ENCODE results near the gene KIF5C.

Gene KIF5C

DNA sequence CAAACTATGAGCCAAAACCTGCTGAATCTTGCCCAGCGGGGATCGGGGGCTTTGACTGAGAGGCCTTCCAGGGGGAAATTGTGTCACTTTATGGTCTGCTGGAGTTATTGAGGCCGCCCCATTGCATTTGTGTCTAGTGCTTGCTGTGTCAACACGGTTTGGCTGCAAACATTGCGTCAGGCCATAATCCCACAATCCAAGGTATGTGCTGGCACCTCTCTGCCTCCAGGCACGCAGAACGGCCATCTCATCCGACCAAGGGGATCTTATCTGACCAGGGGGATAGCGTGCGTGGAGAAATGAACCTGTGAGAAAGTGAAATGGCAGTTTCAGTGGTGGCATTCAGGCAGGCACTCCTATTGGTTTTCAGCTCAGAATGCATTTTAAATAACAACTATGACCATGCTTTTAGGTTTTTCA, 145.4 kb downstream of the KIF5C start:
- DNase-seq = no peak

DNA sequence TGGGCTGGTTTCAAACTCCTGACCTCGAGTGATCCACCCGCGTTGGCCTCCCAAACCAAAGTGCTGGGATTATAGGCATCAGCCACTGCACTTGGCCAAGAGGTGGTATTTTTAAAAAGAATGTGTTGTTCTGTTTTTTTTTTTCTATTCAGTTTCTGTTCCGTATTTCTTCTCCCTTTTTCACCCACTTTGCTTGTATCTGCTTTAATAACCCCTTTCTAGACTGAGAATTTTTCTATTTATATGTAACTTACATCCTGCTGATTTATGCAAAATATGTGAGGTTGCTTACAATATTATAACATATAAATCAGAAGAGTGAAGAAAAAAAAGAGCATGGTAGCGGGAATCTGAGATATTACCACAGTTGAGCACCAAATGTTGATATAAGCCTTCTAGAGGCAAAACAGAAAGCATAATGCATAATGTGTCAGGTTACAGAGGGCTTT, 146.3 kb downstream of the KIF5C start:
- DNase-seq = no peak

DNA sequence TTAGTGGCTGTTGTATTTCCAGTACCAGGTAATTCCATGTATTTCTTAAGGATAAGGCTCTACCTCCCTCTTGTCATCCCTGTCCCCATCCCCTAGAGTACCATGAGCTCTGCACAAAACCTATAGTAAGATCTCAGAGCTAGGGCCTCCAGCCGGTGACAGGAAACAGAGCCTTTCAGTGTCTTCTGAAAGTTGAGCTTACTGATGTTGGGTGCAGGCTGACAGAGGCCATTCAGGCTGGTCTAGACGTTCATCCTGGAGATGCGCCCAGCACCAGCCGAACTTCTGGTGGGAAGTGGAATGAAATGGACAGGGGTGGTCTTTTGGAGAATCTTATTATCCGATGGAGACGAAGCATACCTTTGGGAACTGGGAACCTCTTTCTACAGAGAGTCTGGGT, 146.7 kb downstream of the KIF5C start:
- DNase-seq = no peak

DNA sequence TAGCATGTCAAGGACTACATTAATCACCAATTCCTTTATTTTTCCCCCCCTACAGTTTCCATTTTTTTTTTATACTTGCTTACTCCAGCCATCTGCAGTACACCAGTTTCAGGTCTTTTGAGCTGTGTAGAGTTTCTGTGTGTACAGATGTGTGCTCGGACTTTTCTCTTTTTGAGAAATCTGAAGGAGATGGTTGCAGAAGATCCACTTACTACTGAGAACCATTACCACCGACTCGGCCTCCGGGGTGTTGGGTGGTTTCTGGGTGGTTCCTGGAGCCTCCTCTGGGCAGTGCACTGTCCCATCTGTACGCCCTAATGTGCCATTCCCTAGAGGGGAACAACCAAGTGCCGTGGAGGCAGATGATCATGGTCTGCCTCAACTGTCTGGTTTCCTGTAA, 148.1 kb downstream of the KIF5C start:
- no peak for DNase-seq

DNA sequence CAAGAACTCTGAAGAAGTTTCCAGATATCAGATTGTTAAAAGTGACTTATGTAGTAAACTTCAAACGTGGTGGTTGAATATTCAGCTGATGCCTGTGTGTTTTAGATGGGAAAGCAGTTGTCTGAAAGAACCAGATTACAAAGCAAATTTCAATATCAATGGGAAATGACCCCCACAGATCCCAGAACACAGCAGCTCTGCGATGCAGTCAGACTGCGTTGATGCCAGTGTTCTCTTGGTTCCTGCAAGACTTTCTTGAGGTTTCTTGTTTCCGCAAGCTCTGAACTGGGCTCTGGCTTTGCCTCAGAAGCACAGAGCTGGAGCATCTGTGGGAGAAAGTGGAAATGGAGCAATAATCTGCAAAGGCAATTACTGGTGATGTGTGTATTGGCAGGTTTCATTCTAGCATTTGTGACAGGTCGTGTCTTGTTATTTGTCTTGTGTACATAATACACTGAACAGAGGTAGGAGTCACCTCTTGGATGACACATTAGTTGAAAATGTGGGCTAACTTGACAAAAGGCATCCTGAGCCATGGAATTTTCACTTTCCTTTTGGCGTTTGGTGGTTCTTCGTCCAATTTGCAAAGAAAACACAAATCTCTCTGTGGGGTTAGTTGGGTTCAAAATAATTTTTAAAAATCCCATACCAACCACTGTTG, 152.7 kb downstream of the KIF5C start:
- no peak for DNase-seq

DNA sequence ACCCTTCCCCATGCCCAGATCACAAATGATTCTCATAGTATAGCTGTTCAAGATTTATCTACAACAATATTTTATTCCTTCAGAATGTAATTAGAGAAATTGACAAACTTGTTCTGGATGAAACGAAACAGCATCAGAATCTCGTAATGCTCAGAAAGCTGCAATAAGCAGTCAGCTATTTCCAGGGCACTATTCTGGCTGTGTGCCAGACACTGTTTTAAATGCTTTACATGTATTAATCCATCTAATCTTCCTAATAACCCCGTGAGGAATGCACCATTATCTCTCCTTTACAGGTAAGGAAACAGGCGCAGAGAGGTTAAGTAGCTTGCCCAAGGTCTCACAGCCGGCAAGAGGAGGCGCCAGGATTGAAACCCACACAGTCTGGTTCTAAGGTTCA, 153.3 kb downstream of the KIF5C start:
- no peak for DNase-seq

DNA sequence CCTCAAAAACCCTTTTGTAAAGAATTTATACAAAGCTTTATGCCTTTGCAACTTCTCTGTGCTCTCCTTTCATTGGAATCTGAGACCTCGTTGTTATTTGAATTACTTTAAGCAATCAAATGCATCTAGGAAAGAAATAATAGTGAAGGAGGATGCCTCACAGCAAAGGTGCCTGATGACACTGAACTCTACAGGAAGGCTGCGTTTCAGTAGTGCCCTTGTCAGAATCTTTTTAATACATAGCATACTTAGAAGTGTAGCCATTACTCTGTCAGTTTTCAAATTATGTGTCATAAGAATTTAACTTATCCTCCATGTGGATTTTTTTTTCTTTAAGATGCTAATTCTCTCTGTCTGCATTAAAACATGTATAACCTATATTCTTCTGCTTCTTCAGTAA, 153.9 kb downstream of the KIF5C start:
- no peak for DNase-seq

DNA sequence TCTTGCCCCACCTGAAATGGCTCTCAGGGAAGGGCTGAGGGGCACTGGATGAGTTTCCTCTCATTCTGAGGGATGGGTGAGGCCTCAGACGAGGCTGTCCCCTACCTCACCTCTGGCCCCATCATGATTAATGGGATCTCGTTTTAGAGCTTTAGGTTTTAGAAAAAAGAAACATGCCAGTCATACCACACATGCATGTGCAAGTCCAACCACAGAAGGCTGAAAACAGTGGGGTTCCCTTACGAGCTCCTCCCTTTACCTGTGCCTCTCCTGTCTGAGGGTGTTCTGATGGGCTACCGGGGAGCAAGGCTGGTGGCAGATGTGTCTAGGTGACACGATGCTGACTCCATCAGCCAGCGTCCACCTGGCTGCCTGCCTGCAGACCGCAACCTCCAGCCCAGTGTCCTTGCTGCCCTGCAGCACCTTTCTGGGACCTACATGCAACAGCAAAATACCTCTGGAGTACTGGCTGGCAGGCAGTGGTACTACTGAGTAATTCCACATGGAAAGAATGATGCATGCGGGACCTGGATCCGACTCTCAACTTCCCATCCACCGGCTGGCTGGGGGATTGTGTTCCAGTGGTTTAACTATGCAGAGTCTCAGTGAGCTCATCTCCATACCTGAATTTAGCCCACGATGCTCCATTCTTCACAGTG, 154.4 kb downstream of the KIF5C start:
- DNase-seq = no peak

DNA sequence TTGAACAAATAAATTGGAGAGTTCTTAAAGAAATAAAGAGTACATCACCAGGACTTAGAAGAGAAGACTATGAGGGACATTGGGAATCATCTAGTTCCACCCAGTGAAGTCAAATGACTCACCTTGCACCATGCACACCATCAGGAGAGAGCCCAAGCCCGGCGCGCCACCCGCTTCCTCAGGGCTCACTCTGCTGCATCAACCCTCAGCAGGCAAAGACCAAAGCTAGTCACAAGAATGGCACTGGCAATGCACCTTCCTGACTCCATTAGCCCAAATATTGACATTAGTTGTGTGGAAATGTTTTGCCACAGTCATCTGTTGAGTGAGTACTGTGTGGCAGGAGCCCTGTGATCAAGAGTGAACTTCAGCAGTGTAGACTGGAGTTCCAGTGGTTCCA, 156.4 kb downstream of the KIF5C start:
- no peak for DNase-seq

DNA sequence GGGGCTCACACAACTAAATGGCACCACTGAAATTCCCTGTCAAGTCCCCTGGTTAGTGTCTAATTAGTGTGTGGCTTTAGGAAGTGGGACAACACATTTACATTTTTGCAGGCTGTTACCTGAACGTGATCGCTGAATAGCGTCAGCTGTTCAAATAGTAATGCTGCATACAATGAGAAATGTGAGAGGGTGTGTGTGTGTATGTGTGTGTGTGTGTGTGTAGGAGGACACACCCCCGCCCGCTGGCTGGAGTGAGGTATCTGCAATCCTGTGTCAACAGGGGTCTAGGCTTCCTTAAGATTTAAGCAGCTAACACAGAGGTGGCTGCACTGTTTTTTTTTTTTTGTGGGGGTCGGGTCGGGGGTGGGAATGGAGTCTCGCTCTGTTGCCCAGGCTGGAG, 158.7 kb downstream of the KIF5C start:
- no peak for DNase-seq

DNA sequence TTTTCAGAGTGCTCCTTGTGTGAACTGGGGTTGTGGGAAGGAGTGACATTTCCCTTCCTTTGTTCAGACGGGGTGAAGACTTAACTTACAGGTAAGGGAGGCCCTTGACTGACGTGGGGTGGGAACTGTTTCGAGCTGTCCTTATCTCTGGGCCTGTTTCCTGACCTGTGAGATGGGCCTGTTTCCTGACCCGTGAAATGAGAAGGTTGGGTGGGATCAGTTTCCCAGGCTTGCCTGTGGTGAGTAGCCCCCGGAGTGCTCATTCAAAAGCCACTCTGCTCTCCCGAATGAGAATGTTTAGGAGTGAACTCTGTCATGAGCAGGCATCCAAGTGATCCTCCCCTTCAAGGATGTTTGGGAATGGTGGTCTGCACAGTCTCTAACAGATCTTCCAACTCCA, 159.4 kb downstream of the KIF5C start:
- DNase-seq = no peak

DNA sequence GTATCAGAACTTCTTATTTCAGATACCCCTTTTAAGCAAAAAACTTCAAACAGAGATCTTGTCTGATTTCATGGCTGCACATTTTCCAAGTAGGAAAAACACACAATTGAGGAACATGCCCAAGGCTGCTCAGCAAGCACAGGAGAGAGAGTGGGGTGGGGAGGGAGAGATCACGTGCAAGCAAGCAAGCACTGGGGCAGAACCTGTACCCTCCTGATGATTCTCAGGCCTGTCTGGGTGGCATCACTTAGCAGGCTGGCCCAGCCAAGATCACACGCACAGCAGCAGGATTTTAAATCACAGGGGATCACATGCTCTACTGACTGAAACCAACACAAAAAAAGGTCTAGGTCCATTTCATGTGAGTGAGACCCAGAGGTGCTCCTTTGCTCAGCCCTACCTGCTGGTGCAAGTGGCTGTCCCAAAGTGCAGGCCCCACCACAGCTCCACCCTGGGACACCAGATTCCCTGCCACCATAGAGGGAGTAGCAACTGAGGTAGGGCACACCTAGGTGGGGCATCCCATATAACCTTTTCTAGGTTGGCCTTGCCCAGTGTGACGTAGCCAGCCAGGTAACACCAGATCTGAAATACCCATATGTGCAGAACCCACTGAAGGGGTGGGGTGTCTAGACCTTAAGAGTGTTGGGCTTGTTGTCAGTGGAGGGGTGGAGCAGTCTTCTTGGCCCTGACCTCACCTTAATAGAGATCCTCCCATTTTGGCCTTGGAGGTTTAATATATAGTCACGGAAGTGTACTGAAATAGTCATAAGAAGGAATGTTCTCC, 161.7 kb downstream of the KIF5C start:
- DNase-seq = no peak

DNA sequence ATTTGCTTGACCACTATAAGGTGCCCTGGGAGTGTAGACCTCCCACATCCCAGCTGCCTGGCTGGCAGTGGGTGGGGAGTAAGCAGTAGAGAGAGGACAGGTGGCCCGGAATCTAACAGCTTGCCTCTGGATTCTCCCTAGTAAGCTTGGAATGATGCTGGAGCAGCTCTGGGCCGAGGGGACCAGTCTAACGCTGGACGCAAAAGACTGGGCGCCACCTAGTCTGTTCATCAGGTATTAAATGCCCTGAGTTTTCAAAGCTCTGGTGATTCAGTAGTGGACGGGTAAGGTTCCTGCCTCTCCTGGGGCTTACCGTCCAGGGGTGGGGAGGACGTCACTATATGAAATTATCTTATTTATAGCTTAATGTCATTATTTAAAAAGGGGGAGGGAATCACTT, 162.8 kb downstream of the KIF5C start:
- no peak for DNase-seq

DNA sequence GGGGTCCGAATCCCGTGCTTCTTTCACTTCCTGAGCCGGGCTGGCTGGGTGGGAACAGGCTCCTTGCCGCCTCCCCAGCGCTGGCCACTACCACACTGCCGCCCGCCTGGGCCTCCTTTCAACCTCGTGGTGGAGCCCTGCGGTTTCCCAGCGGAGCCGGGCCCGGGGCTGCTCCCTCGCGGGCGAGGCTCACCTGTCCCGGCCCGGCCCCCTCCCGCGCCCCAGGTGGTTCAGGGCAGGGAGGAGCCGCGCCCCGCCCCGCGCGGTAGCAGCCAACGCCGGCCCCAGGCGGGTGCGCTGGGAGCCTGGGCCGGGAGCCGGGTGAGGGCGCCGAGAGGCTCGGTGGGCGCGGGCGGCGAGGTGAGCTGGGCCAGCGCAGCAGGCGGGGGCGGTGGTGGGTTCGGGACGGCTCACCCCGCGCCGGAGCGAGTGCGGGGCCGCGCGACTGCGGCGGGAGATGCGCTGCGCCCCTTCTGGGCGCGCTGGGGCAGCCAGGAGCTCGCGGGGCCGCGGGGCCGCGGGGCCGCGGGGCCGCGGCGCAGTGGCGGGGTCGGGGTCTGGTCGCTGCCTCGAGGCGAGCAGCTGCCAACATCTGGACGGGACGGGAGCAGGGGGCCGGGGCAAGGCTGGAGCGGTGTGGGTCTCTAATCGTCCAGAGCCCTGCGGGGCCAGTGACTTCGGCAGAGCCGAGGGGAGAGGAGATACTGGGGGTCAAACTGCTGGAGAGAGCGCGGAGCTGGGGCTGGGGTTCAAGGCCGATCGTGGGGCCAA, 163.6 kb downstream of the KIF5C start, which contains the start of gene LYPD6B:
Gene LYPD6B, plus strand, starts transcription at position 258 of the 771 bp plus-strand sequence. CDS start 92,250 bp downstream, outside the sequence.
- no peak for DNase-seq

DNA sequence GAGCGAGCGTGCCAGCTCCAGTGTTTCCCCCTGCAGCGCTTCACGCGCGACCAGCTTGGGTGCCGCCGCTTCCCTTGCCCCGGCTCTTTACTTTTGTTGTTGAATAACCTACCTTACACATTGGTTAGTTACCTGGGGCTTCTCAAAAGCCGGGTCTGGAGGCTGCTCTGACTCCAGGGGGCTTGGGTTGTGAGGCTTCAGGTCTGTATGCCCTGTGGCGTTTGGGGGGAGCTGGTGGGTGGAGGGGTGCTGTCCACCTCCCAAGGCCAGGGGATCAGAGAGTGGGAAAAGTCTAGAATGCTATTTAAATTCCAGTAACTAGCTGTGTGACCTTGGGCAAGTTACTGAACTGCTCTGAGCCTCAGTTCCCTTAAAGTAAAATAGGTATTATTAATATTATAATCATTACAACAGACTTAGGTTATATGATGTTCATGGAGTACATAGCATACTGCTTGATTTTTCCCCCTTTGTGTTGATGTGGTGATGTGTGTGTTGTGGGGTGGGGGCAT, 164.2 kb downstream of the KIF5C start:
- DNase-seq = no peak

DNA sequence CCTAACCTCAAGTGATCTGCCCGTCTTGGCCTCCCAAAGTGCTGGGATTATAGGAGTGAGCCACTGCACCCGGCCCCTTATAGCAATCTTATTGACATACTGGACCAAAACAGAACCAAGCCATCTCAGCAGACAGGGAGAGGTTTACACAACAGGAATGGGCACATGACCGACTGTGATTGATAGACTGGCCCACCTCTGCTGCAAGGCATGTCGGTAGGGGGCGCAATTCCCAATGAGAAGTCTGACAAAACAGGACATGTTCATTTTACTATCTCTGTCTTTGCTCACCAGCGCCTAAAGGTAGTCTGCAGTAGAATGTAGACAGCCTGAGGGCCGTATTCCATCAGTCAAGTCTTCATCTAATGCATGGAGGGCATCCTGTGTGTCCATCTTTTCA, 165.4 kb downstream of the KIF5C start:
- peak; percentile 42 for DNase-seq

DNA sequence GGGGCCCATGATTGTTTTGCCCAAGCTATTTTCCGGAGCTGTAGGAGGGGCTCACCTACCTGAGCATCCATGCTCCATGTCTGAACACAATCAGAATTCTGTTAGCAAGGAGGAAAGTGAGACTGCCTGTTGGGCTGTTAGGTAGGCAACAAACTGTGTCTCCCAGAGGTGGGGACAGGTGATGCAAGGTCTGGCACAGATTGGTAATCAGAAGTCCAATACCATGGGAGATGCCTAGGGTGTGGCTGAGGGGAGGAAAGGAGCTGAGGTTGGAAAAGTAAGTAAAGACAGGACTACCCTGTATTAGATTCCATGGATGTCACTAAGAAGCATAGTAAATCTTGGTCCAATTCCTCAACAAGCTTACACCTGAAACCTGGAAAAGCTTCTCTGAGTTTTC, 166.5 kb downstream of the KIF5C start:
- DNase-seq = no peak

DNA sequence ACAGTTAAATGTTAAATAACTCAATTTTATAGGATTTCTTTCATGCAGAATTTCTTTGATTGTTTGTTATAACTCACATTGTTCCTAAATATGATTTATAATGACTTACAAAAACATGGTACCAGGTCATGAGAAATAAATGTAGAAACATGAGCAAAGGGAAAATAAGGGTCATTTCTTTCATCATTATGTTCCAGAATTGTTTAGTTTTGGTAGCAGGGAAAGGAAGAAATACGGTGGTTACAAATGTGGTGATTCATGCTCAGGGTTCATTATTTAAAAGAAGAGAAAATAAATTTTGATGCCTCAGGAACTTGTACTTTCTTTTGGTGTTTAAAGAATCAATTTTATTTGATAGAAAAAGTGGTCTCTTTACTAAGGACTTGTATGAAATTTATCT, 167.9 kb downstream of the KIF5C start:
- DNase-seq = no peak

DNA sequence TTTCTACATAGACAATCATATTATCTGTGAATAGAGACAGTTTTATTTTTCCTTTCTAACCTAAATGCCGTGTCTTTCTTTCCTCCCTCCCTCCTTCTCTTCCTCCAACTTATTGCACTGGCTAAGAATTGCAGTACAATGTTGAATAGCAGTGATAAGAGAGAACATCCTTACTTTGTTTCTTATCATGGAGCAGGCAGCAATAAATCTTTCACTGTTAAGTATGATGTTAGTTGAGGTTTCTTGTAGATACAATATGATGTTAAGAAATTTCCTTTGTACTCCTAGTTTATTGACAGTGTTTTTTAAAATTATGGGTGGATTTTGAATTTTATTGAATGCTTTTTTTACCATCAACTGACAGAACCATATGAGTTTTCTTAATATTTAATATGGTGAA, 169.5 kb downstream of the KIF5C start:
- no peak for DNase-seq

DNA sequence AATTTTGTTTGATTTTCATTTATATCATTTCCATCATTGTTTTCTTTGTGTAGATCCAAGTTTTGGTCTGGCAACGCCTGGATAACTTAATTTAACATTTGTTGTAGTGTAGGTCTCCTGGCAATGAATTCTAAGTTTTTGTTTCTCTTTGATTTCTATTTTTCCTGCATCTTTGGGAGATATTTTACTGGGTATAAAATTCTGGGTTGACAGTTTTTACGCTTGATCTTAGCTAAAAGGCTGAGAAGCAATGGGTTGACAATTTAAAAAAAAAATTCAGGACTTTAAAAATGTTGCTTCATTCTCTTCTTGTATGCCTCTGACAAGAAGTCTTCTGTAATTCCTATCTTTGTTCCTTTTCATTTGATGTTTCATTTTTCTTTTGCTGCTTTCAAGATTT, 172.1 kb downstream of the KIF5C start:
- no peak for DNase-seq

DNA sequence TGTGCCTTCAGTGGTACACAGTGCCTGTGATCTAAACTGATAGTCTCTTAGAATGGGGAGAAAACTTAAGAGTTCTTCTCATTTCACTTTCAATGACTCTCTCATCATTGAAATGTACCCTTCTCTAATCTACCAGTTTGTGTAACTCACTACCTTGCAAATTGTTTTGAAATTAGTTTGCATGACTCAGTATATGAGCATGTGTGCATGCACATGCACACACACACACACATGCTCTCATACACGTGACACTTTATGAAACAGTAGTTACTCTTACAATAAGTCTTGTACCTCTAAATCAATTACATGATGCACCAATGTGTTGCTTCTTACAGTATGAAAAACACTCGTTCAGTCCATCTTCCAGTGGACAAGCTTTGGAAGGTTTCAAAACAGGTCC, 174.1 kb downstream of the KIF5C start:
- no peak for DNase-seq

DNA sequence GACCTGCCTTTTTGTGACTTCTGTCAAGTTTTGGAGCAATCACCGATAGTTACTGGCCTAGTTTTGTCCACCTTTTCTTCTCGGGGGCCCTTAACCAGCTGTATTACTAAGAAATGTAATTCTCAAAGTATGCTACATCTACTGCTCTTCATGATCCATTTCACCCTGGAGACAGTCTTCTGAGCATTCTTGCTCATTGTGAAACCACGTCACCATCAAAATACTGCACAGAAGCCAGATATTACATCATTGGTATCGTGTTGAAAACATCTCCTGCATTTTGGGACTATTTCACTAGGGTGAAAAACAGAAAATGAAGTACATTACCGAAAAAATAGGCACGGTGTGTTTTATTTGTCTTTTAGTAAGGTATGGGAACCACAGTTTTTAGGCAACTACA, 175.2 kb downstream of the KIF5C start:
- no peak for DNase-seq

DNA sequence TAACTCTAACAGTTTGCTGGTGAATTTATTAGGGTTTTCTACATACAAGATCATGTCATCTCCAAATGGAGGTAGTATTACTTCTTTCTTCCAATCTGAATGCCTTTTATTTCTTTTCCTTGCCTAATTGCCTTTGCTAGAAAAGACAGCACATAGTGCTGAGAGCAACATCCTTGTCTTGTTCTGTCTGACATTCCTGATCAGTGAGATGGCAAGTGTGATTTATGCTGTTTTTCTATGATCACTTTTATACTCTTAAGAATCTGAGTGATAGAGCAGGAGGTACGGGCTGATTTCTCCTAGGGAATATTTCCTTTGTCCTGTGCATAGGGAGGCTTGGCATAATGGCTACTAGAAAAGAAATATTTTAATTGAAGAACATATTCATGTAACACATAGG, 180.7 kb downstream of the KIF5C start:
- no peak for DNase-seq

Data from CD4-positive, alpha-beta T cell treated with Interleukin-6 for 4 hours (primary cell).